ENCODE data around the gene BCL6B.

The BCL6B gene

DNA sequence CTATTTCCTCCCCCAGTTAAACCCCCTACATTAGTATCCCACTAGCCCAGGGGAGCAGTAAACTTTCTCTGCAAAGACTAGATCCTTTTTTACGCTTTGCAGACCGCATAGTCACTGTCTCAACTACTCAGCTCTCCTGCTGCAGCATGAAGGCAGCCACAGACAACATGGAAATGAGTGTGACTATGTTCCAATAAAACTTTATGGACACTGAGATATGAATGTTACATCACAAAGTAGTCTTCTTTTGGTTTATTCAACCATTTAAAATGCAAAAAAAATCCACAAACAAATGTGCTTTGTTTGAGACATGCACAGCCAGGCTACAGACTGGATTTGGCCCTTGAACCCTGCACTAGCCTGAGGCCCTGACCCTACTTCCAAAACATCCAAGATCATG is 12.3 kb upstream of the BCL6B start:
- no peak for DNase-seq

DNA sequence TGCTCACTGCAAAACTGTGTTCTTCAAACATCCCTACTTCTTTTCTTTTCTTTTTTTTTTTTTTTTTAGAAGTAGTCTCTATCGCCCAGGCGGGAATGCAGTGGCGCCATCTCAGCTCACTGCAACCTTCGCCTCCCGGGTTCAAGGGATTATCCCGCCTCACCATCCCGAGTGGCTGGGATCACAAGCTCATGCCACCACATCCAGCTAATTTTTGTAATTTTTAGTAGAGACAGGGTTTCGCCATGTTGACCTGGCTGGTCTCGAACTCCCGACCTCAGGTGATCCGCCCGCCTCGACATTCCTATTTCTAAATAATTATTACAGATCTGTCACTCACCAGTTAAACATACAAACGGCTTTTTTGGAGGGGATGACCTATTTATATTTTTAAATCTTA is 11.4 kb upstream of the BCL6B start:
- no peak for DNase-seq

DNA sequence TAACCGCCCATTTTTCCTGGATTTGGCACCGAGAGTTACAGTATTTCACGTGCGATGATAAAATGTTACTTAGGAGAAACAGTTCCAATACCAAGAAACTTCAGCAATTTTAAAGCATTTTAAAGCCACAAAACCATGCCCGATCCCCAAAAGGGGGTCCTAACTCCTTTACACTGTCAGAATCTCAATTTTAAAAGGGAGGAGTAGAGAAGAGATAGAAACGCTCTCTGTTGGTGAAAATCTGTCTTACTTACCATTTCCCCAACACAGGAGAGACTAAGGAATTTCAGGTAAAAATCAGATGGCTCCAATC is 11.0 kb upstream of the BCL6B start:
- DNase-seq, result no peak

DNA sequence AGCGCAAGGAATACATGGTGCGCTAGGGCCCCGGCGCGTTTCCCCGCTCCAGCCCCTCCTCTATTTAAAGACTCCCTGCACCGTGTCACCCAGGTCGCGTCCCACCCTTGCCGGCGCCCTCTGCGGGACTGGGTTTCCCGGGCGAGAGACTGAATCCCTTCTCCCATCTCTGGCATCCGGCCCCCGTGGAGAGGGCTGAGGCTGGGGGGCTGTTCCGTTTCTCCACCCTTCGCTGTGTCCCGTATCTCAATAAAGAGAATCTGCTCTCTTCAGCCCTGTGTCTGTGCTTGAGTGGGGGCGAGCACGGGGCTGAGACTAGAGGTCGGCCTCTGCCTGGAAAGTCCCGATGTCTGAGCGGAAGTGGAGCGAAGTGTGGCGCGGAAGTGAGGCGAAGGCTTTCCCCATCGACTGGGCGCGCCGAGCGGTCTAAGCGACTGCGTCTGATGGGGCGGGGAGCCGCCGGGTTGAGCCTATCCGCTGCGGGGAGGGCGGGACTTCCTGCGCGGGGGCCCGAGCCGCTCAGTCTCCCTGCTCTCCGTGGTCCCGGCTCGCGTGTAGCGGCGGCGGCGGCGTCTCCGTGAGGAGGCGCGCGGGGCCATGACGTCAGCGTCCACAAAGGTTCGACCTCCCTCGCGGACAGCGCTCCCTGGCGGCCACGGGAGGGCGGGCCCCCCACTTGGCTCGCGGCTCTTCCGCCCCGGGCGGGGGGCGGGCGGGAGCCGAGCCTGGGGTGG is 8.4 kb upstream of the BCL6B start:
- peak; percentile 35 for DNase-seq

DNA sequence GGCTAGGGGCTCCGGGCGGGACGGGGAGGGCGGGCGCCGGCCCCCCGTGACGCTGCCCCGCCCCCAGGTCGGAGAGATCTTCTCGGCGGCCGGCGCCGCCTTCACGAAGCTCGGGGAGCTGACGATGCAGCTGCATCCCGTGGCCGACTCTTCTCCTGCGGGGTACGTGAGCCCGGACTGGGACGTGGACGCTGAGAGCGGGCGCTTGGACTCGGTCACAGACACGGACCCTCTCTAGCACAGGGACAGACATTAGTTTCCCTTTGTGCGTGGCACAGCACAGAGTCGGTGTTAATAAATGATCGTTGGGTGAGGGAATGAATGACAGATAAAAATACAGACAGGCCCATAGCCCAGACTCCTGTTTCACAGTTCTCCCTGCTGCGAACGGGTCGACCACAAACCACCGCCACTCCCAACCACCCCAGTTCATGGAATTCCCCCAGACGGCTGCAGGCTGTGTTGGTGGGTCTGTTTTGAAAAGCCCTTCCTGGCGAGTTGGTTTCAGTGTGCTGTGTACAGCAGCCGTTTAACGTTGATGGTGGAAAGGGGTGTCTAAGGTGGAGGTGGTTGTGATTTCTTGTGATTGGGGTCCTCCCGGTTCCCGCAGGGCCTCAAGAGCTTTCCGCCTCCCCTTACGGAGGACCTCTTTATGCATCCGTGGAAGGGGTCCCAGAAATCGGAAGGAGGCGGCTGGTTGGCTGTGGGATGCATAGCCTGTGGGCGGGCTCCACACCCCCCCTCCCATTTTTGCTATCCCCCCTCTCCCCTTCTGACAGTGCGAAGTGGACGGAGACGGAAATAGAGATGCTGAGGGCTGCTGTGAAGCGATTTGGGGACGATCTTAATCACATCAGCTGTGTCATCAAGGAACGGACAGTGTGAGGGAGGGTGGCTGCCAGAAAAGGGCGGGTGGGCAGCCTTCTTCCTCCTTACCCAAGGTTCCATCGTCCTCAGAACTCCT is 7.6 kb upstream of the BCL6B start:
- no peak for DNase-seq

DNA sequence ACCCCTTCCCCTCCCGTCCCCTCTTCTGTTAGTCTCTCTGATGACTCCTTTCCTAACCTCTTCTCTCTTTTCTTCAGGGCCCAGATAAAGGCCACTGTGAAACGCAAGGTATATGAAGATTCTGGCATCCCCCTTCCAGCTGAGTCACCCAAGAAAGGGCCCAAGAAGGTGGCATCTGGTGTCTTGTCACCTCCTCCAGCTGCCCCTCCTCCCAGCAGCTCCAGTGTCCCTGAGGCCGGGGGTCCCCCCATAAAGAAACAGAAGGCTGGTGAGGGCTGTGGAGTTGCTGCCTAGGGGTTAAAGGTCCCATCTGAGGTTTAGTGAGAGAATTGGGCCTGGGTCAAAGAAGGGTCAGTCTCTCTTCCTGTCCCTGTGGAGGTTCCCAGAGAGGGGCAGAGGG is 6.4 kb upstream of the BCL6B start:
- DNase-seq, result no peak

DNA sequence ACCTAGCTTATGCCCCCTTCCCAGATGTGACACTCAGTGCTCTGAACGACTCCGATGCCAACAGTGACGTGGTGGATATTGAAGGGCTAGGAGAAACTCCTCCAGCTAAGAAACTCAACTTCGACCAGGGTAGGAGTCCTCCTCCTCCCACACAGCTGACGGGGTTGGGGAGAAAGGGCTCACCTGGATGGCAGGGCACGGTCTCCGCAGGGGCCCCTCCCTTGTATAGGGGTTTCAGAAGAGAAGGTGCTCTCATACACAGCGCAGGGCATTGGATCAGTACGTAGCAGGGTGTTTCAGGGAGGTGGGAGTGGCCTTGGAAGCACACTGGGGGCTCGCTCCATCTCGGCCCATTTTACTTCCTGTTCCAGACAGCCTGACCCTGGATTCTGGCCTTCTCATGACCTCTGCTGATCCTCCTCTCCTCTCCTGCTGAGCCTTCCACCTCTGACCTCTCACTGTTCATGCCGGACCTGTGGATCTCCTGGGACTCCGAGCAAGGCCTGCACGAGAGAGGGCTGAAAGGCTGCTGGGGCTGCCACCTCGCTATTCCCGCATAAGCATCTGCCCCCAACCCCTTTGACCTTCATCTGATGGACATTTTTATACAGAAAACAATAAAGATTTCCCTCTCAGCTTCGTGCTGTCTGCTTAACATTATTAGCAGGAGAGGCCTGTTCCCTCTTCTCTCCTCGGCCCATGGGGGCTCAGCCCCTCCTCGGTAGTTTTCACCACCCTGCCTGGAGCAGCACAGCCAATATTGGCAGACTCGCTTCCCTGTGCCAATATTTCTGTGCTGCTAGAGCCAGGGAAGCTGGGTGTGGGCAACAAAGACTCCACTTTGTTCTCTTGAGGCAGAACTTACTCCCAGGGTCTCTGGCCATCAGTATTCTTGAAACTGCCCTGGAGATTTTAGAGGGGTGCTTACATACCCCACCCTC is 5.7 kb upstream of the BCL6B start:
- DNase-seq, result no peak

DNA sequence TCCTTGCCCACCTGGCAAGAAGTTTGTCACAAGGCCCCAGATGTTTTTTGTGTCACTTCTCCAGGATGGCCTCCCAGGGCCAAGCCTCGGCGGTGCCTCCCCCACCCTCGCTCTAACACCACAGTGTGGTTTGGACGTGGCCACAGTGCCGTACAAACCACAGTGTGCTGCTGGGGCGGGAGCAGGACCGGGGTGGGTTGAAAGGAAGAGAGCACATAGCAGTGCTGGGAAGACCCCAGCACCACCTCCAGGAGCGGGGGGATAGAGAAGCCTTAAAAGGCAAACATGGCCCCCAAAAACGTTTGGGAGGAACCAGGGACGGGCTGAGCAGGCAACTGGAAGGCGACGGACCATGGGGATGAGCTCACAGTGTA is 5.0 kb upstream of the BCL6B start:
- DNase-seq, result no peak

DNA sequence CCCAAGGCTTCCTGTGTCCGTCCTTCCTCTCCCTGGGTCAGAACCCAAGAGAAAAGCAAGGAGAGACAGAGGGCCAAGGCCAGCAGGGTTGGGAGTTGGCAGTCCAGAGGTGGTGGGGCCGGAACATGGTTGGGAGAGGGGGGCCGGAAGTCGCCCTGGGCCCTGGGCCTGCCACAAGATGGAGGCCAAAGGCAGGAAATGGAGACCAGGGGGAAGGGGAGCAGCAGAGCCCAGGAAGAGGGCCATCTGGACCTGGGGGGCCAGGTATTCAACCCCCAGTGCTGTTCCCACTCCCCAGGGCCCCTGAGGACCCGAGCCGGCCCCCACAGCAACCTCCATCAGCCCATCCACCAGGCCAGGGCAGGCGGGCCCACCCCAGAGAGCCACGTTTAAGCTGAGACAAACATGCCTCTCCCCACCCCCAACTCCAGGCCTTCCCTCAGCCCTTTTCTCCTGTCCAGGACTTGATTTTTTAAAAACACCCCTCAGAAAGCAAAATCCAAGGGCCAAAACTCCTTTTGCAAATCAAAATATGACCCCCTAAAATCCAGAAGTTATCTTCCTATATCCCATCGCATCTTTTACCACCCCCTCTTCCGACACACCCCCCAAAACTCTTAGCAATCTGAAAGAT is 4.4 kb upstream of the BCL6B start:
- DNase-seq, result no peak

DNA sequence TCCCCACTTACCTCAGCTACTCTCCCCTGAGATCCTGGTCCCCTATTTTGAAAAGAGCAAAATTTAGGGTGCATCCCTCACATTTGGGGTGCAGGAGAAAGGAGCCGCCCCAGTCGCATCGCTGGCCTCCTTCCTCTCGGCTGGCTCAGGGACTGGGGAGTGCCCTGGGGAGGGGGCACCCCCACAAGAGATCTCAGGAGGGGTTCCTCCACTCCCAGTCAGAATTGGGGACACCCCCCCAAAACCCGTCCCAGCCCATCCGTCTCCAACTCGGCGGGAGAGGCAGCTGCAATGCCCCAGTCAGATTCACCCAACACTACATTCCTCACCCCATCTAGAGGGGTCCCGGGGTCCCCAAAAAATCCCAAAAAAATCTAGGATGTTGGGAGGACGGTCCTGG is 3.5 kb upstream of the BCL6B start:
- DNase-seq, result no peak

DNA sequence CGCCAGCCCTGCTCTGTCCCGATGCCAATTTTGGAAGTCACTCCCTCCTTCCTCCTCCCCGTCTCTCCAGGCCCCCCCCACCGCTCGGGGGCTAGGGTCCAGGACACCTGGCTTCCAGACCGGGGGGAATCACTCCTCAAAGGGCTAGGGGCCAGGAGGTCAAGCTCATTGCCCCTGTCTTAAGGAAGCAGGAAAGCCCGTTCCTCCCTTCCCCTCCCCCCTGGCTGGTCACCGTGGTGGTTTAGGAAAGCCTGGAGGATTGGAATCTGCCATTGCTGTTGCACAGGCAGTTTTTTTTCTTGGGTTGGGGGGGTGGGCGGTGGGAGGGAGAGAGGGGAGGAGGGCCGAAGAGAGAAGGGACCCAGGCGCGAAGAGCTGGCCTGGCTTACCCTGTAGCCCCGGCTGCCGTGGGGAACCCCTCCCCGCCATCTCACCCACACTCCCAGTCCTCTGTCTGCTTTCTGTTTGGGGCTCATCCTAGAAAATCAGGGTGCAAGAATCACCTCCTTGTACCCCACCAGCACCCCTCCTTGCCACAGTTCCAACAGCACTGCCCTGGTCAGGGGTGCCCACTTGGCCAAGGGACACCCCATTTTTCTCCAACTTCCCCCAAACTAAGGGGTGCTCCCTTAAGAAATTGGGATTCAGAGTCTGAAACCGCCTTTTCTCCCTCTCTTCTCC is 2.9 kb upstream of the BCL6B start:
- DNase-seq, result no peak

DNA sequence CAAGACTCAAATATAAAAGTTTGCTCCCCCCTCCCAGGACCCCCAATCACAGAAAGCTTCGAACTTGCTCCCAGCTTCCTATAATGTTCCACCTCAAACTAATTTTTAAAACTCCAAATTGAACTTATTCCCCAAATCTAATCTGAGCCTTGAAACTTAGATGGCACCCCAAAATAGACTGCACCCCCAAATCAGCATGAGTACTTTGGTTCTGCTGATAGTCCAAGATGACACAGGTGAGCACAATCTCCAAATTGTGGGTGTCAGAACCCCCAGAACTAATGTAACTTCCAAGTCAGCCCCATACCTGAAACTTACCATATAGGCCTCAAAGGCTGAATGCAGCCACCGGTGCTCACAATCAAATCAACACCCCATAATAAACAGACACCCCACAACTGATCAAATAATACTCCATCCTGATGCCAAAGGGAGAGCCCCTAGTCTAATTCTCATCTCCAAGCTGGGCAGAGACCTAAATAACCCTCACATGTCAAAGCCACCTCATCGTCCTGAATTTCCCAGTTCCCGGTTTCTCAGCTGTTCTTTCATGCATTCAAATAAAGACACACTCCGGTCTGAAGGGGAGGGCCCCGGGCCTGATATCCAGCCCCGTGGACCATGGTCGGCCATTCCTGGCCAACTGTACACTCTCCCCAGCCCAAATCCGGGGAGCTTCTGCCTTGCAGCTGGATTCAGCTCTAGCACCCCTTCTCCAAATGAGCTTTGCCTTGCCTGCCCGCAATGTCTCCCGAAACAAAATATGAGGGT is 1.8 kb upstream of the BCL6B start:
- no peak for DNase-seq

DNA sequence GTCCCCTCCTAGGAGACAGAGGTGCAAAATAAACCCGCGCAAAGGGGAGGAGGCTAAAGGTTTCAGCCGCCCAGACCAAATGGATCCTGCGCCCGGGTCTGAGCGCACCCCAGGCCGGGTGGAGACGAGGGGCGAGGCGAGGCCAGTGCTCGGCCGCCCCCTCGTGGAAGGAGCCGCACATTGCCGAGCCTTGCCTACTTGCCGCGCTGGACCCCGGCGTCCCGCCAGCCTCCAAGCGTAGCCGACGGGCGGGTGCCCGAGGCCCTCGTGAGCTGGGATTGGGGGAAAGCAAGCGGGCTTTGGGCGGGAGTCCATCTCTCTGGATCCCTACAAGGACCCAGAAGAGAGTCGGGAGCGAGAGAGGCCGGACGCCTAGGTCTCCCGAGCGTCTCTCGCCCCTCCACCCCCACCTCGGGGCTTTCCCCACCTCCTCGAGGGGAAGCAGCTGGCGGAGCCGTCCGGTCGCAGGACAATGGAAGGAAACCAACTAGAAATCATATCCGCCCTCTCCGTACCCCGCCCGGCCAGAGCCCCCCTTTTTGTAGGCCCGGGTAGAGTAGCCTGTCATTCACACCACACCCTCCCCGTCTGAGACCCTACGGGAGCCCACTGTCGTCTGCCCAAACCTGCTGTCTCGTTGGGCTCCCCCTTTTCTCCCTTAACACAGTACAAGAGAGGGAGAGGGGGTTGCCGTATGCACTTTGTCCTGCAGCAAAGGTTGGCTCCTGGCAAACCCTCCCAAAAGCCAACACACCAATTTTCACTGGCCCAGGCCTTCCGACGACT is 664 bp upstream of the BCL6B start:
- DNase-seq, result no peak

DNA sequence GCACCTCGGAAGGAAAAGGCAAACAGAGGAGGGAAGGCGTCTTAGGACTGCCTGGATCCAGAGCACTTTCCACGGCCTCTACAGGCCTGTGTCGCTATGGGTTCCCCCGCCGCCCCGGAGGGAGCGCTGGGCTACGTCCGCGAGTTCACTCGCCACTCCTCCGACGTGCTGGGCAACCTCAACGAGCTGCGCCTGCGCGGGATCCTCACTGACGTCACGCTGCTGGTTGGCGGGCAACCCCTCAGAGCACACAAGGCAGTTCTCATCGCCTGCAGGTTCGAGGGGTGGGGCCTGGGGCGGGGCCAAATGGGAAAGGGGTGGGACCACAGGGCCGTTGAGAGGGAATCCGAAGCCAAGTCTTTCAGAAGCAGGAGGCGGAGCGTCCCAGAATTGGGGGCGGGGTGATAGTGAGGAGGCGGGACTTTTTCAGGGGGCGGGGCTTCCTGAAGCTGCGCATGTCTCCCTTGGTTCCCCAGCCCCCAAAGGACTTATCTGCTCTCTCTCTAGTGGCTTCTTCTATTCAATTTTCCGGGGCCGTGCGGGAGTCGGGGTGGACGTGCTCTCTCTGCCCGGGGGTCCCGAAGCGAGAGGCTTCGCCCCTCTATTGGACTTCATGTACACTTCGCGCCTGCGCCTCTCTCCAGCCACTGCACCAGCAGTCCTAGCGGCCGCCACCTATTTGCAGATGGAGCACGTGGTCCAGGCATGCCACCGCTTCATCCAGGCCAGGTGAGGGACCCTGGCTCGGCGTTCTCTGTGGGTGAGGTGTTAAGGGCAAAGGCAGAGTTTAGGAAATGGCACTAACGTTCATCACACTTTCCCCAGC is 939 bp downstream of the BCL6B start:
- DNase-seq, result no peak

DNA sequence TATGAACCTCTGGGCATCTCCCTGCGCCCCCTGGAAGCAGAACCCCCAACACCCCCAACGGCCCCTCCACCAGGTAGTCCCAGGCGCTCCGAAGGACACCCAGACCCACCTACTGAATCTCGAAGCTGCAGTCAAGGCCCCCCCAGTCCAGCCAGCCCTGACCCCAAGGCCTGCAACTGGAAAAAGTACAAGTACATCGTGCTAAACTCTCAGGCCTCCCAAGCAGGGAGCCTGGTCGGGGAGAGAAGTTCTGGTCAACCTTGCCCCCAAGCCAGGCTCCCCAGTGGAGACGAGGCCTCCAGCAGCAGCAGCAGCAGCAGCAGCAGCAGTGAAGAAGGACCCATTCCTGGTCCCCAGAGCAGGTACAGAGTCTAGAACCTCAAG is 1.5 kb downstream of the BCL6B start:
- DNase-seq, result no peak

DNA sequence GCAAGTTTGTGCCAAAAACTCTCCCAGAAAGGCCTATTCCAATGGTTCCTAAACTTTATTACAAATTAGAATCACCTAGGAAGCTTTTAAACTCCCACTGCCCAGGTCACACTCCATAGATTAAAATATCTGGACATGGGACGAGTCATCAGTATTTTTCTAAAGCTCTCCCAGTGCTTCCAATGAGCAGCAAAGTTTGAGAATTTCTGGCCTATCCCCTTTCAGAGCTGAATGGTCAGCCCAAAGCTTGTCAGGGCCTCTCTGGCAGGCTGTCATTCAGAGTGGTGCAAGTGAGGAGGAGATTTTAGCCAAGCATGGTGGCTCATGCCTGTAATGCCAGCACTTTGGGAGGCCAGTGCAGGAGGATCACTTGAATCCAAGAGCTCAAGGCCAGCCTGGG is 2.4 kb downstream of the BCL6B start:
- no peak for DNase-seq

DNA sequence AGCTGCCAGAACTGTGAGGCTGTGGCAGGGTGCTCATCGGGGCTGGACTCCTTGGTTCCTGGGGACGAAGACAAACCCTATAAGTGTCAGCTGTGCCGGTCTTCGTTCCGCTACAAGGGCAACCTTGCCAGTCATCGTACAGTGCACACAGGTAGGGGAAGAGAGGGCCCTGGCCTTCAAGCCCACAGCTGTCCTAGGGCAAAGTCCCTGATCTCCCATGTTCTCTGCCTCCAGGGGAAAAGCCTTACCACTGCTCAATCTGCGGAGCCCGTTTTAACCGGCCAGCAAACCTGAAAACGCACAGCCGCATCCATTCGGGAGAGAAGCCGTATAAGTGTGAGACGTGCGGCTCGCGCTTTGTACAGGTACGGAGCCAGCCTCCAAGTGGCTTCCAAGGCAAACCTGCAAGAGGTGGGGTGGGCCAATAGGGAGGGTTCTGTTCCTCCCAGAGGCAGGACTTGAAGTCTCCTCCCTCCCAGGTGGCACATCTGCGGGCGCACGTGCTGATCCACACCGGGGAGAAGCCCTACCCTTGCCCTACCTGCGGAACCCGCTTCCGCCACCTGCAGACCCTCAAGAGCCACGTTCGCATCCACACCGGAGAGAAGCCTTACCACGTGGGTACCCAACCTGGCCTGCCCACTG is 3.7 kb downstream of the BCL6B start:
- no peak for DNase-seq

DNA sequence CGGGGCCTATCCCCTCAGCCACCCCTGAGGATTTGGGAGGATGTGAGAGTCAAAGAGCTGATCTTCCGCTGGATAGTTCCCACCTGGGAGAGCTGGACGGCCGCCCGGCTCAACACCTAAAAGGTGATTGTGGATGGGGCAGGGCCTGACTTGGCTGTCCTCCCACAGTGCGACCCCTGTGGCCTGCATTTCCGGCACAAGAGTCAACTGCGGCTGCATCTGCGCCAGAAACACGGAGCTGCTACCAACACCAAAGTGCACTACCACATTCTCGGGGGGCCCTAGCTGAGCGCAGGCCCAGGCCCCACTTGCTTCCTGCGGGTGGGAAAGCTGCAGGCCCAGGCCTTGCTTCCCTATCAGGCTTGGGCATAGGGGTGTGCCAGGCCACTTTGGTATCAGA is 4.5 kb downstream of the BCL6B start:
- DNase-seq, result no peak

DNA sequence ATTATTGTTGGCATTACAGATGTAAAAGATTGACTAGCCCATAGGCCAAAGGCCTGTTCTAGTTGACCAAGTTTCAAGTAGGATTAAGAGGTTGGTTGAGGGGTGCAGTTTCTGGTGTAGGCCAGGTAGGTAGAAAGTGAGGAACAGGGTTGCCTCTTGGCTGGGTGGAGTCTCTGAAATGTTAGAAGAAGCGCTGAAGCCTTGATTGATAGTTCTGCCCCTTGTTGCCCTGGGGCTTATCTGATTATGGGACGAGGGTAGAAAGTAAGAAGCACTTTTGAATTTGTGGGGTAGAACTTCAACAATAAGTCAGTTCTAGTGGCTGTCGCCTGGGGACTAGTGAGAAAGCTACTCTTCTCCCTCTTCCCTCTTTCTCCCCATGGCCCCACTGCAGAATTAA is 6.2 kb downstream of the BCL6B start:
- no peak for DNase-seq

All from NCI-H1417 treated with DMSO at 0.1 percent for 48 hours (cell line).